Right lobe of liver (tissue), 6 donors: ENCODE measurements around the gene PGAP3. TPM values are rescaled to one million over a fixed set of nuclear protein-coding genes. Genes with fewer than 3 reads are reported as not detected.

Source experiments
- ATAC-seq, 4 donors: fragments of 200-7000 bp; cut with Tn5 transposase; one replicate each; pipeline ENCODE4 v1.9.1; 2020; ENCODE audit warnings: mild to moderate bottlenecking in 4 of 4, moderate library complexity in 4 of 4
- DNase-seq, 3 donors: peaks; one replicate each; pipeline ENCODE4 v3.0.0-alpha.2; 2020
- H3K27ac ChIP-seq, 3 donors: fragments of 200-600 bp; one replicate each; pipeline ENCODE4 v1.8.0; 2022
- H3K27me3 ChIP-seq, 2 donors: fragments of 200-600 bp; one replicate each; pipeline ENCODE4 v1.8.0; 2022
- H3K36me3 ChIP-seq, 4 donors: fragments of 200-600 bp; sonication (generic) in 1 of 4; one replicate each; pipeline versions ENCODE4 v1.5.1 to v1.8.0; 2017 to 2022; ENCODE audit warnings: control low read depth in 1 of 4
- H3K4me1 ChIP-seq, 4 donors: fragments of 200-600 bp; sonication (generic) in 1 of 4; one replicate each; pipeline versions ENCODE4 v1.5.1 to v1.8.0; 2017 to 2022; ENCODE audit warnings: control low read depth in 1 of 4
- H3K4me3 ChIP-seq, 3 donors: fragments of 200-600 bp; one replicate each; pipeline ENCODE4 v1.8.0; 2022
- H3K9me3 ChIP-seq, 4 donors: fragments of 200-600 bp; sonication (generic) in 1 of 4; one replicate each; pipeline versions ENCODE4 v1.5.1 to v1.8.0; 2017 to 2022; ENCODE audit warnings: control low read depth in 1 of 4
- CTCF ChIP-seq, 4 donors: fragments of 200-600 bp in 3 of 4; fragments of 450-650 bp in 1 of 4; IDR thresholded peaks; one replicate each; pipeline versions ENCODE4 v1.5.1 to v1.8.0; 2016 to 2022; ENCODE audit warnings: antibody characterized with exemption in 4 of 4, mild to moderate bottlenecking in 2 of 4
- POLR2A ChIP-seq: fragments of 450-650 bp; IDR thresholded peaks from one replicate; pipeline ENCODE4 v1.6.1; 2017; ENCODE audit warnings: antibody characterized with exemption, mild to moderate bottlenecking
- WGBS: methylation state at CpG from one replicate; pipeline ENCODE4 v1.1.6; 2018; ENCODE audit warnings: low coverage, low lambda C conversion rate; ENCODE audit not compliant: insufficient coverage; ENCODE audit errors: missing lambda C conversion rate; 5-methylcytosine and 5-hydroxymethylcytosine counted together
- intact Hi-C, 2 donors: fragments of 100-400 bp; cut with DNase I; formaldehyde crosslinking; loops; one replicate each; pipeline versions ENCODE4 v1.11.2 to v1.14.1; 2022
- total RNA-seq, 6 experiments: library from RNA; depleted of rRNA in 2 of 6; stranded (reverse); fragments of >200 nt in 2 of 6; fragmentation: NEBNext Ultra II Directional in 3 of 6; extraction: Animal tissue kit (Norgen Biotek cat#: 25700) in 3 of 6; gene quantifications; one replicate each; pipeline versions ENCODE4 v1.1.0 to v1.2.4, GENCODE V29; 2016 to 2023
- donor health status: DM: no; HTN: yes; CAD: no.
- donor health status: DM: no; HTN: no; CAD: no.
- donor health status: DM: no; HTN: no; CAD: no.
- donor health status: DM: no; HTN: yes; CAD: no.
- donor health status: DM: no; HTN: yes; CAD: no.

The PGAP3 gene
- total RNA-seq, 6 experiments from 2014 or later: 9.7 to 25.7 (median 18.3) TPM

GRCh38 chr17:39639566-39640458 is 48.0 kb downstream of the PGAP3 start:
- Histone ChIP-seq H3K27me3 (no peaks in the 10 kb centered on the region), H3K4me3 (no peak overlapping the region), H3K4me1 (peaks cover 0 to 17% (median 7%) of the 10 kb centered on the region in 4 donors), H3K9me3 (no peaks in the 10 kb centered on the region), H3K27ac (no peak overlapping the region), H3K36me3 (no peaks in the 10 kb centered on the region)
- no peak for DNase-seq
- no peak for ATAC-seq
- WGBS: 76% methylated on average over 4 of the region's 11 CpGs
- intact Hi-C loops: loop anchor here in 1 of 2 donors (10.0 kb wide), 1 partner anchor 105 kb away; no protein-coding TSS in a partner anchor
- no peak for TF ChIP-seq POLR2A
- TF ChIP-seq CTCF (IDR thresholded peaks at IDR 0.05): no peak

GRCh38 chr17:39639043-39639442 is 48.8 kb downstream of the PGAP3 start:
- Histone ChIP-seq H3K4me1 (peaks cover 0 to 17% (median 7%) of the 10 kb centered on the region in 4 donors), H3K27ac (no peak overlapping the region), H3K36me3 (no peaks in the 10 kb centered on the region), H3K27me3 (no peaks in the 10 kb centered on the region), H3K9me3 (no peaks in the 10 kb centered on the region), H3K4me3 (no peak overlapping the region)
- DNase-seq: no peak
- WGBS: 83% methylated on average over 2 of the region's 2 CpGs
- no peak for ATAC-seq
- intact Hi-C loops: loop anchor here in 1 of 2 donors (10.0 kb wide), 1 partner anchor 106 kb away; no protein-coding TSS in a partner anchor
- TF ChIP-seq CTCF (IDR thresholded peaks at IDR 0.05) (no peak), POLR2A (no peak)

- H3K9me3 ChIP-seq: no peaks in the 10 kb centered on the region
- H3K36me3 ChIP-seq: no peaks in the 10 kb centered on the region
- H3K4me3 ChIP-seq: peak overlapping the region in 1 of 3 donors; percentile 89
- ATAC-seq (no peak), DNase-seq (no peak)
- H3K27me3 ChIP-seq: no peaks in the 10 kb centered on the region
- TF ChIP-seq CTCF (IDR thresholded peaks at IDR 0.05) (no peak), POLR2A (no peak)
- peaks cover 0 to 17% (median 7%) of the 10 kb centered on the region in 4 donors for H3K4me1 ChIP-seq
- WGBS: 96% methylated on average over 7 of the region's 7 CpGs
- no peak overlapping the region for H3K27ac ChIP-seq
- intact Hi-C loops: loop anchor here in 1 of 2 donors (10.0 kb wide), 1 partner anchor 106 kb away; no protein-coding TSS in a partner anchor
Observed at GRCh38 chr17:39638317-39638716, 49.5 kb downstream of the PGAP3 start.

GRCh38 chr17:39636927-39637736 is 50.7 kb downstream of the PGAP3 start, which contains the start of gene STARD3:
STARD3 (plus strand) TSS chr17:39637144; CDS start chr17:39653532, 16,388 bp downstream.
- peak within 1 kb of the TSS; percentile 89 to 95 (median 94) for H3K4me3 ChIP-seq
- H3K27me3 ChIP-seq: no peaks in the 10 kb centered on the region
- peaks cover 0 to 17% (median 7%) of the 10 kb centered on the region in 4 donors for H3K4me1 ChIP-seq
- no peaks in the 10 kb centered on the region for H3K36me3 ChIP-seq
- ATAC-seq: peak; percentile 93 to 95 (median 93)
- H3K27ac ChIP-seq: peak within 1 kb of the TSS; percentile 82 to 90 (median 85)
- DNase-seq: peak; percentile 95 to 96 (median 95)
- peak; percentile 65 for TF ChIP-seq POLR2A
- TF ChIP-seq CTCF (IDR thresholded peaks at IDR 0.05): peak in 3 of 4 donors; percentile 22 to 34 (median 34)
- intact Hi-C loops: loop anchor here in 1 of 2 donors (10.0 kb wide), 1 partner anchor 108 kb away; no protein-coding TSS in a partner anchor
- 0% methylated on average over 33 of the region's 69 CpGs for WGBS
- H3K9me3 ChIP-seq: no peaks in the 10 kb centered on the region
